ENCODE results near the gene PLA2G6. TPM values are rescaled to one million over a fixed set of nuclear protein-coding genes. Genes with fewer than 3 reads are reported as not detected.

The PLA2G6 gene
- total RNA-seq, 2 experiments from 2014 or later: 41.1 to 71.4 TPM

DNA sequence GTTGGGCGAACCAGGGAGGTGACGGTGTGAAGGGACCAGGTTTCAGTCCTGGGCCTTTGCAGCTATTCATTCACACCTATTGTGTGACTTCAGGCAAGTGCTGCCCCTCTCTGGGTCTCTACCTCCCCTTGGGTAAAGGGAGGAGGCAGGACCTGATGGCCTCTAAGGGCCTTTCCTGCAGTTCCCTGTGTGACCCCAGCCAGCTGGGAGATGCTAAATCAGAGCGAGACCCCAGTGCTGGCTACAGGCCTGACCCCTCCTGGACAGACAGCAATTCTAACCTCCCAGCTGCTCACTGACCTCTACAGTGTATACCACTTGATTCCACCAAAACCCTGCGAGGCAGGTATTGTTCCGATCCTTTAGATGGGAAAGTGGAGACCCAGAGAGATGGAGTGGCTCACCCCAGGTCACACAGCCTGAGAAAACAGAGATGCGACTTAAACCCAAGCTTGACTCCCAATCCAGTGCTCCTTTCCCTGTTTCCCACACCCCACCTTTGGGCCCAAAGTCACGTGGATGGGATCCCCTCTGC is 26.3 kb upstream of the PLA2G6 start:
- H3K4me3 Mint-ChIP-seq: no peak overlapping the region
- no peak for DNase-seq
- H3K27ac Mint-ChIP-seq: peak overlapping the region; percentile 24
- H3K27me3 Mint-ChIP-seq: no peaks in the 10 kb centered on the region
- ATAC-seq: no peak
- H3K36me3 Mint-ChIP-seq: no peaks in the 10 kb centered on the region
- CTCF ChIA-PET: interaction anchor here (0.6 to 1.1 kb wide), 3 partner anchors 39 to 963 kb away, joined by 3 read pairs; no protein-coding TSS in a partner anchor
- peaks cover 23% of the 10 kb centered on the region for H3K4me1 Mint-ChIP-seq
- H3K9me3 Mint-ChIP-seq (ENCODE audit: low read depth): no peaks in the 10 kb centered on the region

DNA sequence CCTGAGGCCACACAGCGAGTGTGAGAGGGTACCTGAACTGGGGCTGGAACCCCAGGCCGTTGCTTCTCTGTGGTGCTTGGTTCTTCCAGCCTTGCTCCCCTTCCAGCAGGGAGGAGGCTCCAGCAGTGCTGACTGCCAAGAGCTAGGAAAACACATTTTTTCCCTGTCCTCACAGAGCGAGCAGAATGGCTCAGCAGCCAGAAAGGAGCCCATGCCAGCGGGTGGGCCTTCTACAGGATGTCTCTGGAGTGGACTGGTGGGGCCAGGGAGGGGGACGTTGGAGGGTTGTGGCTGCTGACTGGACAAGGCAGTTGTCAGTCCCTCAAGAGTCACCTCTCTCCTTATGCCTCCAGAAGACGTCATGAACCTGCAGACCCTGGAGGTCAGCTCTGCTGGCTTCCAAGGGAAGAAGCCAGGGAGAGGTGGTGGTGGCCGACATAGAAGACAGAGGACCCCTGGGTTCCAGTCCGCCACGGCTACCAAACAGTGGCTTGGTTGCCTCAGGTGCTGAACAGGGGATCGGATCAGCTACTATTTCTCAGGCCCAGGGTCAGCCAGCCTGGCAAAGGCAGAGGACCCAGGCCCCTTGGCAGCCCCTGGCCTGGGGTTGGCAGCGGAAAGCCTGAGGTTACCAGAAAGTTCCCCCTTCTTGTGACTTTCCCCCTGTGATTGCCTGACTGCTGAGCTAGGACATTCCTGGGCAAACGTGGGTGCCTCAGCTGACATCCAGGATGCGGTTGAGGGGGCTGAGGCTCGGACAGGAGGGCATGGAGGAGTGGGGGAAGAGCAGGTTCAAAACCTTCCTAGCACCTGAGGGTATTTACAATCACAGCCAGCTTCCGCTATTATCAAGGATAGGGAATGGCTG is 23.9 kb upstream of the PLA2G6 start:
- Mint-ChIP-seq H3K27me3 (no peaks in the 10 kb centered on the region), H3K4me1 (peaks cover 37% of the 10 kb centered on the region), H3K9me3 (ENCODE audit: low read depth) (no peaks in the 10 kb centered on the region), H3K4me3 (no peak overlapping the region), H3K36me3 (no peaks in the 10 kb centered on the region), H3K27ac (no peak overlapping the region)
- CTCF ChIA-PET: interaction anchor here (0.6 to 1.6 kb wide), 5 partner anchors 25 to 153 kb away, joined by 3 to 4 read pairs (median 3); no protein-coding TSS in a partner anchor
- ATAC-seq (no peak), DNase-seq (no peak)

DNA sequence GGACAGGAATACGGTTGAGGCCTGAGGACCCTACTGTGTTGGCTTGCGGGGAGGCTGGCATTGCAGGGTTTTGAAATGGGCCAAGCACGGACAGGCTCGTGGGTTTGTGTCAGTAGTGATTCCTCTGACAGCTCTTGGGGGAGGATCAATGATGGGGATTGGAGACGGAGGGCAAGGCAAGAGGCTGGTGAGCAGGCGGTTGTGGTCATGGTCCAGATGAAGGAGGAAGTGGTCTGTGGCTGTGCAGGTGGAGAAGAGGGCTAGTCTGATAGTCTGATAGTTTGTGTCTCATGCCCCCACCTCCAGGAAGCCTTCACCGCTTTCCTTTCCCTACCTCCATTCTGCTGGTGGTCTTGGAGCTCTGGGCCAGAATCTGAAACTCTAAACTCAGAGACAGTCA is 23.2 kb upstream of the PLA2G6 start:
- H3K36me3 Mint-ChIP-seq: no peaks in the 10 kb centered on the region
- no peak for ATAC-seq

DNA sequence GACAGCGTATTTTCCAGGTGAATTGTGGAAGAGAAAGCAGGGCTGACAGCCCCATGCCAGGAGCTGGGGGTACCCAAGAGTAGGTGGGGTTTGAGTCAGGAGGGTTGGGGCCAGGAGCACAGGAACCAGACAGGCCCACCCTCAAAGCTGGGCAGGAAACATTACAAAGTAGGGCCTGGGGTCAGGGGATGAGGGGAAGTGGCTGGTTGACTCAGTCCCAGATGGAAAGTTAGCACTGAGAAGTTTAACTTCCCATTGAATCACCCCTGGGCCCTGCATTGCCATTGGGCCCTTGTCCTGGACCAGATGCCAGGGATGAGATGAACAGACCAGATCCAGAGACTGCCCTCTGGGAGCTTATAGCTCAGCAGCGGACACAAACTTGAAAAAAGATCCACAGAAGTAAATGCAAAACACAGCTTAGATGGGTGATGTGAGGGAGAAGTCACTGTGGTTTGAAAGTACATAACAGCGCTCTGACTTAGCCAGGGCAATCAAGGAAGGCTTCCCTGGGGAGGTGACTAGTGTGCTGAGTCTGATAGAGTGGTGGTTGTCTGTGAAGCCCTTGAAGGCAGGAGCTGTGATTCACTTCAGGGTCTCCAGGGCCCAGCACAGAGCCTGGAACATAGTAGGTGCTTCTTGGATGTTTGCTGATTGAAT is 22.4 kb upstream of the PLA2G6 start:
- peak overlapping the region; percentile 80 for H3K4me3 Mint-ChIP-seq
- ATAC-seq: no peak
- H3K4me1 Mint-ChIP-seq: peaks cover 46% of the 10 kb centered on the region
- H3K36me3 Mint-ChIP-seq: no peaks in the 10 kb centered on the region
- no peak for DNase-seq
- CTCF ChIA-PET: interaction anchor here (0.7 to 1.8 kb wide), 5 partner anchors 11 to 152 kb away, joined by 3 to 6 read pairs (median 4); partner anchors contain the start of gene PLA2G6
- H3K27me3 Mint-ChIP-seq: no peaks in the 10 kb centered on the region
- no peaks in the 10 kb centered on the region for H3K9me3 Mint-ChIP-seq (ENCODE audit: low read depth)
- H3K27ac Mint-ChIP-seq: peak overlapping the region; percentile 41

More for the DNA sequence above, 23.2 kb upstream of the PLA2G6 start:
- Mint-ChIP-seq H3K4me3 (peak overlapping the region; percentile 7), H3K4me1 (peaks cover 40% of the 10 kb centered on the region), H3K27ac (peak overlapping the region; percentile 48), H3K9me3 (ENCODE audit: low read depth) (no peaks in the 10 kb centered on the region), H3K27me3 (no peaks in the 10 kb centered on the region)
- CTCF ChIA-PET: interaction anchor here (0.7 to 1.6 kb wide), 4 partner anchors 23 to 152 kb away, joined by 3 to 4 read pairs (median 4); partner anchors contain the start of gene PLA2G6
- DNase-seq: peak; percentile 83

DNA sequence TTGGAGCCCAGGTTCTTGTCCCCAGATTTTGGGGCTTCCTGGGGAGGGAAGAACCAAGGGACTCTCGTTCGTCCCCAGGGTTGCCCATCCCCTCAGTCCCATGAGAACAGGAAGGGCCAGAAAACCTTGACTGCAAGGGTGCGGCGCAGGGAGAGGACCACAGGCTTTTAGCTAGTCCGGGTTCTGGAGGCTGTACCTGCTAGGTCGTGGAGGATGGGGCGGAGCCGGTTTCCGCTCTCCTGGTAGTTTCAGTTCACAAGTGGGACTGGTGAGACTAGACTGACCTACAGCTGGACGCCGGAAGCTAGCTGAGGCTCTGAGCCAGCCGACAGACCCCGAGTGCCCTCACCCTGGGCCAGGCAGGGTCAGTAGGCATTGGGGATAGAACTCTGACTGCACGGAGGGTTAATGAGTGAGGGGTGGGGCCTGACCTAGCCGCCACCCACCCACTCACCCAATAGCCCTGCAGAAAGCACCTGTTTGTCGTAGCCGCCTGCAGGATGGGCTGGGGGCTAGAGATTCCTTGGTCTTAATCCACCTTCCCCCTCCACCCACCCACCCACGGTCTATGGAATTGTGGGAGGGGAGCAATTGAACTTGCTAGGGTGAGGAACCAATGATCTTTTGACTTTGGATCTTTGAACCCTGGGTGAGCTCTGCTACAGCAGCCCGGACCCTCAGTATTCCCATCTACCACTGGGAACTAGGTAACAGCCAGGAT is 21.6 kb upstream of the PLA2G6 start:
- CTCF ChIA-PET: interaction anchor here (0.5 to 1.8 kb wide), 4 partner anchors 11 to 151 kb away, joined by 3 to 6 read pairs (median 4); no protein-coding TSS in a partner anchor
- peak overlapping the region; percentile 80 for H3K4me3 Mint-ChIP-seq
- H3K36me3 Mint-ChIP-seq: no peaks in the 10 kb centered on the region
- H3K27me3 Mint-ChIP-seq: no peaks in the 10 kb centered on the region
- ATAC-seq (peak; percentile 22), DNase-seq (peak; percentile 77)
- peaks cover 52% of the 10 kb centered on the region for H3K4me1 Mint-ChIP-seq
- no peaks in the 10 kb centered on the region for H3K9me3 Mint-ChIP-seq (ENCODE audit: low read depth)
- H3K27ac Mint-ChIP-seq: peak overlapping the region; percentile 78

DNA sequence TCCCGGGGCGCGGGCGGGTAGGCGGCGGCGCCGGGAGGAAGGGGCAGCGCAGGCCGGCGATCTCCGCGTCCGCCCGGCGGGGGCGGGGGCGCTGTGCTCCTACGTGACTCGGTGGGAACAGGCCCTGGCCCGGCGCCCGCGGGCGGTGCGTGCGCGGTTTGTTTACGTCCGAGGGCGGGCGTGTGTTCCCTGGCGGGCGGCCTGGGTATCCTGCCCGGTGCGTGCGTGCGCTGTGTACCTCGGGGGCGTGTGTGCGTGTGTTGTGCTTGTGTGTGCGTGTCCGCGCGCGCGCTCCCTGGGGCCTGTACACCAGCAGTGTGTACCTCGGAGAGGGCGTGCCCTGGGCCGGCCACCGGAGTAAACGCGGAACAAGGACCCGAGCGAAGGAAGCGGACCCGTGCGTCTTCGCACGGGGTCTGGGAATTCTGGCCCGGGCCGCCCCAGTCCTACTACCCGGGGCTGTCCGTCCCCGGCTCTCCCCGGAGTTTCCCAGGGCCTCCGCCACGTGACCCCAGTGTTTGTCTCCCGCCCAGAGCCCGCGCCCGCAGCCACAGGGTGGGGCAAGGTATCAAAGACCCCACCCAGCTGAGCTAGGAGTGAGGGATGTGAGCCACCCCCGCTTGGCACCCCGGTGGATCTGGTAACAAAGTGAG is 20.9 kb upstream of the PLA2G6 start:
- peak overlapping the region; percentile 78 for H3K27ac Mint-ChIP-seq
- no peaks in the 10 kb centered on the region for H3K36me3 Mint-ChIP-seq
- DNase-seq (peak; percentile 73), ATAC-seq (peak; percentile 25)
- peaks cover 52% of the 10 kb centered on the region for H3K4me1 Mint-ChIP-seq
- H3K9me3 Mint-ChIP-seq (ENCODE audit: low read depth): no peaks in the 10 kb centered on the region
- no peaks in the 10 kb centered on the region for H3K27me3 Mint-ChIP-seq
- H3K4me3 Mint-ChIP-seq: peak overlapping the region; percentile 80
- CTCF ChIA-PET: interaction anchor here (1.0 to 1.8 kb wide), 3 partner anchors 9 to 150 kb away, joined by 3 to 5 read pairs (median 3); no protein-coding TSS in a partner anchor

DNA sequence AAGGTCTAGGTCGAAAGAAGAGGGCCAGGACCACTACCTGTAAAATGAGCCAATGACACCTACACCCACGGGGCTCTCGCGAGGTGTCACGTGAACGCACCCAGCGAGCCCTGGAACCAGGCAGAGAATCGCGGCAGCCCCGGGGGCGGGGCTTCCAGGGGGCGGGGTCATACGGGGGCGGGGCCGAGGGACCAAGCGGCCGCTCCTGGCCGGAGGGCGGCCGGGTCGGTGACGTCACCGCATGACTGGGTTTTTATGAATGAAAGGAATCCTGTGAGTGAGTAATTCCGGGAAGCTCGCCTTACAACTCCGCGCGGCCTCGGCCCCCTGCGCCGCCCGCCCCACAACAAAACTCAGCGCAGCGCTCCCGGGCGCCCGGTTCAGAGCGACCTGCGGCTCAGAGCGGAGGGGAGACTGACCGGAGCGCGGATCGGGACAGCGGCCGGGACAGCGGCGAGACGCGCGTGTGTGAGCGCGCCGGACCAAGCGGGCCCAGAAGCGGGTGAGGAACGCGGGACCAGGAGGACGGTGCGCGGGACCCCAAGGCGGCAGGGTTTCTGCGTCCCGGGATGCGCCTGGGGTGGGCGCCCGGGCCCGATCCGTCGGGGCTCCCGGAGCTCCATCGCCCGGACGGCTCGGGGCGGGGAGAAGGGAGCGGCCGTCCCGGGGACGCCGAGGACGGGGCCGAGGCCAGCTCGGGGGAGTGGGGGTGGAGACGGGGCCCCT is 20.2 kb upstream of the PLA2G6 start, which contains the start of gene MAFF:
TSS of gene MAFF (plus strand) at position 284 of the 726 bp plus-strand sequence. CDS start 11,860 bp downstream, outside the sequence.
- Mint-ChIP-seq H3K27me3 (no peaks in the 10 kb centered on the region), H3K4me3 (peak within 1 kb of the TSS; percentile 80), H3K9me3 (ENCODE audit: low read depth) (no peaks in the 10 kb centered on the region), H3K4me1 (peaks cover 52% of the 10 kb centered on the region), H3K27ac (peak within 1 kb of the TSS; percentile 97), H3K36me3 (no peaks in the 10 kb centered on the region)
- CTCF ChIA-PET: interaction anchor here (1.0 to 1.4 kb wide), 5 partner anchors 10 to 150 kb away, joined by 3 to 6 read pairs (median 3); partner anchors contain the start of gene PLA2G6
- ATAC-seq: peak; percentile 72
- peak; percentile 97 for DNase-seq

DNA sequence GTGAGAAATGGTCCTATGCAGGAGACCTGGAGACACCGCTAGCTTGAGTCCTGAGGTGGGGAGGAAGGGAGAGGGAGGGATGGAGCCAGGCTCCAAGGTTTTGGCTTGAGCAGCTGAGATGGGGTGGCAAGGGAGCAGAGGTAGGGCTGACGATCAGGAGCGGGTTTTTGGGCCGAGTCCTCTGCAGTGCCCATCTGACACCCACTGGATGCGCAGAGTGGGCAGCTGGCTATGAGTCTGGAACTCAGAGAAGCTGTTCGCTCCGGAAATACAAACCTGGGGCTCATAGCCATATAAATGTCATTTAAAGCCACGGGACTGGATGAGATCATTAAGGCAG is 19.7 kb upstream of the PLA2G6 start:
- ATAC-seq (no peak), DNase-seq (no peak)
- no peaks in the 10 kb centered on the region for H3K27me3 Mint-ChIP-seq
- CTCF ChIA-PET: interaction anchor here (0.7 to 1.4 kb wide), 10 partner anchors 10 to 370 kb away, joined by 3 to 6 read pairs (median 3); partner anchors contain the start of gene PLA2G6
- H3K4me1 Mint-ChIP-seq: peaks cover 52% of the 10 kb centered on the region
- no peaks in the 10 kb centered on the region for H3K9me3 Mint-ChIP-seq (ENCODE audit: low read depth)
- H3K4me3 Mint-ChIP-seq: peak overlapping the region; percentile 79
- H3K36me3 Mint-ChIP-seq: no peaks in the 10 kb centered on the region
- H3K27ac Mint-ChIP-seq: peak overlapping the region; percentile 97

DNA sequence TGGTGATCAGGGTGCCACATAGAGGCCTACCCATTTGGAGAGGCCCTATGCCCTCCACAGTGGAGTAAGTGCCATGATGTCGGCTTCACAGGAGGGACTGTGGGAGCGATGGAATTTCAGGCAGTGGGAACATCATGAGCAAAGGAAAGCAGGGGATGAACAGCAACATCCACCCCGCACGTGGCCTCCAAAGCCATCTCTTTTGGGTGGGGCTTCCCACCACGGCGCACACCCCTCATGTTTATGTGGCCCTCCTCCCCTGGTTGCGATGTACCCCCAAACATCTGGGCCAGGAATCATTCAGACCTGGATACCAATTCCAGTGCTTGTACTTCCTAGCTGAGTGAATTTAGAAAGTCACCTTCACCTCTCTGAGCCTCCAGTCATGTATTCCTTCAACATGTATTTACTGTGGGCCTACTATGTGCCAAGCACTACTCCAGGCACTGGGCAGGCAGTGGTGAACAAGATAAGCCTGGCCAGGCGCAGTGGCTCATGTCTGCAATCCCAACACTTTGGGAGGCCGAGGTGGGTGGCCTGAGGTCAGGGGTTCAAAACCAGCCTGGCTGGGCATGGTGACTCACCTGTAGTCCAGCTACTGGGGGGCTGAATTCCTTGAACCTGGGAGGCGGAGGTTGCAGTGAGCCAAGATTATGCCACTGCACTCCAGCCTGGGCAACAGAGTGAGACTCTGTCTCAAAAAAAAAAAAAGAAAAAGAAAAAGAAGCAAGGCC is 18.4 kb upstream of the PLA2G6 start:
- Mint-ChIP-seq H3K36me3 (no peaks in the 10 kb centered on the region), H3K27me3 (no peaks in the 10 kb centered on the region), H3K4me3 (no peak overlapping the region), H3K27ac (peak overlapping the region; percentile 97), H3K9me3 (ENCODE audit: low read depth) (no peaks in the 10 kb centered on the region), H3K4me1 (peaks cover 49% of the 10 kb centered on the region)
- CTCF ChIA-PET: interaction anchor here (0.8 to 2.1 kb wide), 4 partner anchors 16 to 33 kb away, joined by 3 to 6 read pairs (median 4); no protein-coding TSS in a partner anchor
- no peak for ATAC-seq
- DNase-seq: no peak

DNA sequence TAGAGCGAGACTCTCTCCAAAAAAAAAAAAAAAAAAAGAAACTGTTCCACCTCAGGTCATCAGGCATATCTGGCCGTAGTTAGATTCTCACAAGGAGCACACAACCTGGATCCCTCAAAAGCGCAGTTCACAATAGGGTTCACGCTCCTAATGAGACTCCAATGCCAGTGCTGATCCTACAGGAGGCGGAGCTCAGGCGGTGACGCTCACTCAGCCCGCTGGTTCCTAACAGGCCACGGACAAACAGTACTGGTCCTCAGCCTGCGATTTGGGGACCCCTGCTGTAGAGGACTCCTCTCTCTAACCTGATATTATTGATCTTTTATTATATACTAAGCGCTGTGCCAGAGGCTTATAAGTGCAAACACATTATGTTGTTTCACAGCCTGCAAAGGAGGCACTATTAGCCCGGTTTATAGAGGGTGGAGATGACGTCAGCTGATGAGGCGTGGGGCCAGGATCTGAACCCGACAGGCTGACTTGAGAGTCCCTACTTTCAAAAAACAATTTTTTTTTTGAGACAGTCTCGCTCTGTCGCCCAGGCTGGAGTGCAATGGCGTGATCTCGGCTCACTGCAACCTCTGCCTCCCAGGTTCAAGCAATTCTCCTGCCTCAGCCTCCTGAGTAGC is 15.3 kb upstream of the PLA2G6 start:
- H3K27ac Mint-ChIP-seq: no peak overlapping the region
- DNase-seq: no peak
- peaks cover 12% of the 10 kb centered on the region for H3K27me3 Mint-ChIP-seq
- H3K9me3 Mint-ChIP-seq (ENCODE audit: low read depth): no peaks in the 10 kb centered on the region
- peaks cover 35% of the 10 kb centered on the region for H3K4me1 Mint-ChIP-seq
- CTCF ChIA-PET: no interaction called here
- no peak for ATAC-seq
- no peaks in the 10 kb centered on the region for H3K36me3 Mint-ChIP-seq
- H3K4me3 Mint-ChIP-seq: no peak overlapping the region

DNA sequence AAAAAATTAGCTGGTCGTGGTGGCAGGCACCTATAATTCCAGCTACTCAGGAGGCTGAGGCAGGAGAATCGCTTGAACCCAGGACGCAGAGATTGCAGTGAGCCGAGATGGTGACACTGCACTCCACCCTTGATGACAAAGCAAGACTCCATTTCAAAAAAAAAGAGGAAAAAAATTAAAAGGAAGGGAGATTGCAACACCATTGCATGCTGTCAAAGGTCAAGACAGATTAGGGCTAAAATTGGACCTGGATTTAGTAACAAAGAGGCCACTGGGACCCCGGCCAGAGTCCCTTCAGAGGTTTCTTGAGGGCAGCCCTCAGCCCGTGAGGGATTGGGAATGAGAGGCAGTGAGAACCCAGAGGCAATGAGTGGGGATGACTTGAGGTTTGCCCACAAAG is 11.9 kb upstream of the PLA2G6 start:
- Mint-ChIP-seq H3K4me3 (no peak overlapping the region), H3K9me3 (ENCODE audit: low read depth) (no peaks in the 10 kb centered on the region), H3K4me1 (peaks cover 14% of the 10 kb centered on the region), H3K36me3 (no peaks in the 10 kb centered on the region), H3K27me3 (peaks cover 14% of the 10 kb centered on the region), H3K27ac (no peak overlapping the region)
- CTCF ChIA-PET: interaction anchor here (0.7 to 1.8 kb wide), 2 partner anchors 12 to 141 kb away, joined by 3 to 4 read pairs; no protein-coding TSS in a partner anchor
- ATAC-seq (no peak), DNase-seq (no peak)

Data from activated CD8-positive, alpha-beta memory T cell treated with anti-CD3 and anti-CD28 coated beads, Interleukin-2, amount 10 ng/mL, durations not matched to agents 7 days and 5 days (primary cell).